Astrocyte (in vitro differentiated cells and primary cell): ENCODE results near the gene VWA2.

Experiments used
- EZH2 ChIP-seq: IDR thresholded peaks from 2 replicates; pipeline ENCODE4 v1.6.1; 2012; ENCODE audit warnings: mild to moderate bottlenecking, low read length, inconsistent platforms; ENCODE audit not compliant: insufficient read depth
- TF ChIP-seq, protein P1 (sequence below): IDR thresholded peaks from 2 replicates; pipeline ENCODE4 v1.5.1; 2011; ENCODE audit warnings: low read depth, mild to moderate bottlenecking, inconsistent platforms, low read length, moderate library complexity; ENCODE audit not compliant: insufficient read depth

DNA sequence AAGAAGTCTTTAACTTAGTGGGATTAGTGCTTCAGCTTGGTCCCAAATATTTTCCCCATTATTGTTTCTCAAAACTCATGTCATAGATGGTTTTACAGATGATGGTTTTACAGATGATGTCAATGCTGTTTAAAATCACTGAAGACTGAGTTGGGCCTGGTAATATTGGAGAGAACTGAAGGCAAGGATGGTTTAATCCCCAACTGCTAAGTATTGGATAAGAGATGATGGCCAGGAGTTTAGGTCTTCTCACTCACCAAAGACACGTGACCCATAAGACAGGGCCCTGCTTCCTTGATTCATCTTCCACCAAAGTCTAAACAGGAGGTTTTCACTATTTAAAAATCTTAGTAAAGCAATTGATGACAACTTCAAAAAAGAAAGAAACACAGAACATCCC lies 56.3 kb downstream of the VWA2 start:
- TF ChIP-seq, protein P1, sequence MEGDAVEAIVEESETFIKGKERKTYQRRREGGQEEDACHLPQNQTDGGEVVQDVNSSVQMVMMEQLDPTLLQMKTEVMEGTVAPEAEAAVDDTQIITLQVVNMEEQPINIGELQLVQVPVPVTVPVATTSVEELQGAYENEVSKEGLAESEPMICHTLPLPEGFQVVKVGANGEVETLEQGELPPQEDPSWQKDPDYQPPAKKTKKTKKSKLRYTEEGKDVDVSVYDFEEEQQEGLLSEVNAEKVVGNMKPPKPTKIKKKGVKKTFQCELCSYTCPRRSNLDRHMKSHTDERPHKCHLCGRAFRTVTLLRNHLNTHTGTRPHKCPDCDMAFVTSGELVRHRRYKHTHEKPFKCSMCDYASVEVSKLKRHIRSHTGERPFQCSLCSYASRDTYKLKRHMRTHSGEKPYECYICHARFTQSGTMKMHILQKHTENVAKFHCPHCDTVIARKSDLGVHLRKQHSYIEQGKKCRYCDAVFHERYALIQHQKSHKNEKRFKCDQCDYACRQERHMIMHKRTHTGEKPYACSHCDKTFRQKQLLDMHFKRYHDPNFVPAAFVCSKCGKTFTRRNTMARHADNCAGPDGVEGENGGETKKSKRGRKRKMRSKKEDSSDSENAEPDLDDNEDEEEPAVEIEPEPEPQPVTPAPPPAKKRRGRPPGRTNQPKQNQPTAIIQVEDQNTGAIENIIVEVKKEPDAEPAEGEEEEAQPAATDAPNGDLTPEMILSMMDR: no peak
- TF ChIP-seq EZH2: no peak
